Measurements from ENCODE around the gene DGCR8.

Gene DGCR8

GRCh38 chr22:20125201-20126174, 45.4 kb downstream of the DGCR8 start:
- DNase-seq (ENCODE audit: low read depth) = no peak

DNA sequence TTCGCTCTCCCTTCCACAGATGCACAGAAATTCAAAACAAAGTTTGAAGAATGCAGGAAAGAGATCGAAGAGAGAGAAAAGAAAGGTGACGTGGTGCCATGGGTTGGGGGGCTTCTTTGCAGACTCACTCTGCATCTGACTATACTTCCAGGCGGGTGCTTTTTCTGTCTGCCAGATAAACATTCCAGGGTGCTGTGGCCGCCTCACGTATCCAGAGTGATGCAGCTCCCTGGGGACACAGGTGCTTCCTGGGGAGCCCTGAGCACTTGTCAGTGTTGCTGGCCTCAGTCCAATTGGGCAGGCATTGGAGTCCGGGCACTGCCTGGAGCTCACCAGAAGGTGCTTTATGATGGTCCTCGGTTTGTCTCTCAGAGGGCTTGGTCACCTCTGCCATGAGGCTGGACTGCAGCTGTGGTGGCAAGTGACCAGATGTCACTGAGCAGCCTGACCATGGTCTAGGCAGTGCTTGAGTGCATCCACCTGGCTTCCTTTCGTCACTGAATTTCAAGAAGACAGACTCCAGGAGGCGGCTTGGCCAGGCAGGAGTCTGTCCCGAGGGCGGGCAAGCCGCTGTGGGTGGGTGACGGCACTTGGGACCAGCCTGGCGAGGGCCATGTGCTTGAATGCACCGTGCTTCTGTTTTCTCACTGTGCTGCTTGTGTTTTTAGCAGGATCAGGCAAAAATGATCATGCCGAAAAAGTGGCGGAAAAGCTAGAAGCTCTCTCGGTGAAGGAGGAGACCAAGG, 46.4 kb downstream of the DGCR8 start:
- DNase-seq (ENCODE audit: low read depth) = no peak

GRCh38 chr22:20127318-20127868, 47.4 kb downstream of the DGCR8 start:
- DNase-seq (ENCODE audit: low read depth) = no peak

DNA sequence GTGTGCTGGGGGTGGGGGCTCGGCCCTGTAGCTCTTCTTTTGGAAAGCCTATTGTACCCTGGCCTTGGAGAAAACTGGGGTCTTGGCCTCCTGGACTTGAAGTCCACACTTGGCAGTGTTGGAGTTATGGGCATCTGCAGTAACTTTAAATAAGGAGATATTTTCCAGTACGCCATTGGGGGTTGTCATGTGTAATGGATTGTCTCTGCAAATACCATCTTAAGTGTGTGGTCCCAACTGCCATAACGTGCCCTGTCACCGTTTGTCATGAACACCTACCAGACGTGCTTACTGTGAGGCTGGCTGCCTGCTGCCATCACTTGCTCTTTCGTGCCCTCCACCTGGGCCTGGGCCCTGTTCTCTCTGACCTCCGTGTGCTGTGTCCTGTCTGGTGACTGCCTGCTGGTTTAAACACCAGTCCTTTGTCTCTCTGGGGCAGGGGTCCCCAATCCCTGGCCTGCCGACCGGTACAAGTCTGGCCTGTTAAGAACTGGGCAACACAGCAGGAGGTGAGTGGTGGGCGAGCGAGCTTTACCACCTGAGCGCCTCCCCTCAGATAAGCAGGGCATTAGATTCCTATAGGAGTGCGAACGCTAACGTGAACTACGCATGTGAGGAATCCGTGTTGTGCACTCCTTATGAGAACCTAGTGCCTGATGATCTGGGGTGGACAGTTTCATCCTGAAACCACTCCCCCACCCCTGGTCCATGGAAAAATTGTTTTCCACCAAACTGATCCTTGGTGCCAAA, 48.0 kb downstream of the DGCR8 start:
- DNase-seq (ENCODE audit: low read depth) = no peak

DNA sequence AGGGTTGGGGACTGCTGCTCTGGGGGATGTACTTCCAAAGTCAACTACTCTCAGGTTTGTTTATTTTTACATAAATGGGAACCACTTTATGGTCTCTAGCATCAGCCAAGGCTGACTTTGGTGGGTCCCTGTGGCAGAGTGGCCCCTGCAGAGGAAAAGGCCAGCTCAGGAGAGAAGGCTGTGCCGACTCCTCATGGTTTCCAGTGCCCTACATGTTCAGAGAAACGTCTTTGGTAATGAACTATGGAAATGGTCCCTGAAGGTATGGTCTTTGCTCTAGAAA, 48.5 kb downstream of the DGCR8 start:
- DNase-seq (ENCODE audit: low read depth) = no peak

DNA sequence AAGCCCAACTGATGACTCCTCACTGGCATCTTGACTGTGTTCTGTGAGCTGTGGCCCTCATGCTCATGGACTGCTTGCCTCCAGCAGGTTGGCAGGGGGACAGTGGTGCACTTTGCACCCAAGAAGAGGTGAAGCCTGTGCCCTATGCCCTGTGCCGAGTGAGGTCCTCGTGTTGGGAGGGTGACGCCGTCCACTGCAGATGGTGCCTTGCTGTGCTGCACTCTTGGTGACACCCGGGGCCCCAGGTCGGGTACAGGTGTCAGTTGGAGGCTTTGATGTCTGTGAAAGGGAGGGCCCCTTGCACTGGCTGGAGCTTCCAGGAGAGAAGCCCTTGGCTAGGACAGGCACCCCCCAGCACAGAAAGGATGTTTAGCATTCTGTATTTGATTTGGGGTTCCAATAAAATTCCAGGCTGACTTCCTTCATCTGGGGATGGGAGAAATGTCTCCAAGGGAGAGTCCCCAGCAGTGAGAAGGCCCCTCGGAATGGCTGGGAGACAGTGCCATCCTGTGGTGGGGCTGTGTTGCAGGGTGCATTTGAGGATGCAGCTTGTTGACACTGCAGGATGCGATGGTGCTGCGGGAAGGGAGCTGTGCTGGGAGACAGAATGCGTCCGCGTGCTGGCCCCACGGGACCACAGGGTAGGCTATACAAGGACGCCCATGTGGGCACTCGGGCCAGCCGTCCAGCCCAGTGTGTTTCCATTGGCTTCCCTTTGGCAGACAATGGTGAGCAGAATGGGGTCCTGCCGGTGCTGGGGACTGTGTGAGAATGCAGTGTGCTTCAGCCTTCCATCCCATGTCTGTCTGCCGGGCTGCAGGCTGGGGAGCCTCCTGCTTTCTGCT, 49.1 kb downstream of the DGCR8 start:
- no peak for DNase-seq (ENCODE audit: low read depth)

- no peak for DNase-seq (ENCODE audit: low read depth)
Observed at GRCh38 chr22:20129747-20130014, 49.6 kb downstream of the DGCR8 start.

DNA sequence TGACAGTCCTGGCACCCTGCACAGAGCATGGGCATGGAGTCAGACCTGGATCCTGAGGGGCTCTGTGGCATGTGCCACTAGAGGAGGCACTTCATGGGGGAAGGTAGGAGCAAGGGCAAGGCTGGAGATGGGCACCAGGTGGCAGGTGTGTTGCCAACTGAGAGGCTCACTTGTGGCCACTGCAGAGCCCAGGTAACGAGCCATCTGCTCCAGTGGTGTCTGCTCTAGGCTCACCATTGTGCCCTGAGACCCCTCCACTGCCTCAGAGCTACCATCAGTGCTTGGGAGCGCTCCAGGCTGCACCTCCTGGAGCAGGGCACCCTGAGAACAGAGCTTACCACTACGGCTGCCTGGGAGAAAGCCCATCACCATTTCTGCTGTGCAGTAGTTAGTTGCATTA, 50.3 kb downstream of the DGCR8 start:
- no peak for DNase-seq (ENCODE audit: low read depth)

DNA sequence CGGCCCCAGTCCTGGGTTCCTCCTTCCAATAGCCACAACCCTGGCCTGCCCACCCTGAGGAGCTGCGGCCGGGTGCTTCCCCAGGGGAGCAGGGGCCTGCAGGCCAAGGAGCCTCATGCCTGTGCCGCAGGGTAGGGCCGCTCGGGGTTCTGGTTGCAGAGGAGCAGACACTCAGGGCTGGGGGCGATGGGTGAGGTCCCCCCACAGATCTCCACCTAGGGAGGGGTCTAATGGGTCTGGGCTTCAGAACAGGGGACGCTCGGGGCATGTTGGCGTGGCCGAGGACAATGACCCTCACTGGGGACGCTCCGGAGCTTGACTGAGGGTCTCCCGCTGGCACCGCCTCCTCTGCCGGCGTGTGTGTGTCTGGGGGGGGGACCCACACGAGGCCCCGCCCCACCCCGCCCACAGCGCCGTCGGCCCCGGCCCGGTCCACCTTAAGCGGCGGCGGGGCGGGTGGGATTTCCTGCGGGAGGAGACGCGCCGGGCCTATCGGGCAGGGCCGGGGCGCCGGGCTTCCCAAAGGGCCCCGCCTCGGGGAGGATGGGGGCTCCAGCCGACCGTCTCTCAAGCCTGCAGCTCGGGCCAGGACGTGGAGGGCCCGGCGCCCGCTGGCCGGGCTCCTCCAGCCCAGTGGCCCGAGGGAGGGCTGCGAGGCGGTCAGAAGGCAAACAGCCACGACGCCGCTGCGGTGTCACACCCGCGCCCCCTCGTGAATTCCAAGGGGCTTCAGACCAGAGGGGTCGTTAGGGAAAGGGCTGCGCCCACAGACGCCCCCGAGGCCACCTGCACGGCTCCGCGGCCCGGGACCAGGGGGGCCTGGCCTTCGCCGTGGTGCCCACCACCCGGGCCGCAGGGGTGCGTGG, 50.9 kb downstream of the DGCR8 start:
- DNase-seq (ENCODE audit: low read depth) = peak; percentile 72

DNA sequence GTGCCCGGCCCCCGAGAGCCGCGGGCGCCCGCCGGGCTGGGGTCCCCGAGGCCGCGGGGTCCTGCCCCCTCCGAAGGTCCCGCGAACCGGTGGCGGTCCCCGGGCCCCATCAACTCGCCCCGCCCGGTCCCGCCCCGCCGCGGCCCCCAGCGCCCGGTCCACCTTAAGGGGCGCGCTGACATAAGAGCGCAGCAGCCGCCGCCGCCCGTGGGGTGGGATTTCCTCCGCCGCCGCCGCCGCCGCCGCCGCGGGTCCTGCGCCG, 51.5 kb downstream of the DGCR8 start, which contains the start of gene ZDHHC8:
Gene ZDHHC8 (plus strand): TSS at position 208 of the 262 bp plus-strand sequence. CDS start 144 bp downstream, outside the sequence.
- DNase-seq (ENCODE audit: low read depth) = peak; percentile 38

DNA sequence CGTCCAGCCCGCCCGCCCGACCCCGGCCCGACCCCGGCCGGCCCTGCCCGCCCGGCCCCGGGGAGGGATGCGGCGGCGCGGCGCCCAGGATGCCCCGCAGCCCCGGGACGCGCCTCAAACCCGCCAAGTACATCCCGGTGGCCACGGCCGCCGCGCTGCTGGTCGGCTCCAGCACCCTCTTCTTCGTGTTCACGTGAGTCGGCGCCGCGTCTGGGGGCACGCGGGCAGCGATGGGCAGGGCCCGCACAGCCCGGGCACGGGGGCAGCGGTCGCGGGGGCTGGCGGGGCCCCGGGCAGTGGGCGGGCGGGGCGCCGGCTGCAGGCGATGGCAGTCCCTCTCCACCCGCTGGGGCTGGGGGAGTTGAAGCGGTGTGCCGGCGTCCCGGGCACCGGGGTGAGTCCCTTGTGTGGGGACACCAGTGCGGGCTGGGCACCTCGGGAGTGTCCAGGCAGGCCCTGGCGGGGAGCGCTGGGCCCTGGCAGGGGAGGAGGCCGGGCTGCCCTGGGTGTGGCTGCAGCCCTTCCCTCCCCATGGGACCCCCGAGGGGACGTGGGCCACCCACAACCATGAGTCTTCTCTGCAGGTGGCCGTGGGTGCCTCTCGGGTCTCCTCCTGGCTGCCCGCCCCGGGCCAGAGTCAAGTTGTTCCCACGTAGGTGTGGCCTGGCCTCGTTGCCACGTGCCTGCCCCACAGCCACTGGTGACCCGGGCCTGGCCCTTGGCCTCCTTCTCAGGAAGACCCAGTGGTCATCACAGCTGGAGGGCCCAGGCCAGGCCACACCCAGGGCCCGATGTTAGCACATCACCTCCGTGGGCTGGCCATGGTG, 52.0 kb downstream of the DGCR8 start:
- DNase-seq (ENCODE audit: low read depth) = no peak

DNA sequence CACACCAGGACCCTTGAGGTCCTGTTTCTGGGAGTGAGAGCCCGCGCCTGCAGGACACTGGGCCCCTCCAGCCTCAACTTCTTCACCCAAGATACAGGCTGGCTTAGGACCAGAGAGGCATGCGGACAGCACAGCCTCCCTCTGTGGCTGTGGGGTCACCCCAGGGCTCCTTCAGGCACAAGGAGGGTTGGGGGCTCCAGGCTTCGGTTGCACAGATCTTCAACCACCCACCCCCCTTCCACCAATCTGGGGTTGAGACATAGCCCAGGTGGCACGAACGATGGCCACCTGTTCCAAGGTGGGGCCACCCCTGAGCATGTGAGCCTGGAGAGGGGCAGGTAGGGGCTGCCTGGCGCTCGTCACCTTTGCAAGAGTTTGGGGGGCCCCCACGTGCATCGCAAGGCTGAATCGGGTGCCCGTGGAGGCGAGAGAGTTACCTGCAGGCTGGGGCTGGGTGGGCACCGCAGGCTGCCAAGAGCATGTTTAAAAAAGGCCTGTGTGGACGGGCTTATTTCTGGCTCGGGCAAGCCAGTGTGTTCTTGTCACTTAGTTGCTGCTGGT, 52.7 kb downstream of the DGCR8 start:
- no peak for DNase-seq (ENCODE audit: low read depth)

GRCh38 chr22:20133930-20134549, 54.0 kb downstream of the DGCR8 start:
- no peak for DNase-seq (ENCODE audit: low read depth)

DNA sequence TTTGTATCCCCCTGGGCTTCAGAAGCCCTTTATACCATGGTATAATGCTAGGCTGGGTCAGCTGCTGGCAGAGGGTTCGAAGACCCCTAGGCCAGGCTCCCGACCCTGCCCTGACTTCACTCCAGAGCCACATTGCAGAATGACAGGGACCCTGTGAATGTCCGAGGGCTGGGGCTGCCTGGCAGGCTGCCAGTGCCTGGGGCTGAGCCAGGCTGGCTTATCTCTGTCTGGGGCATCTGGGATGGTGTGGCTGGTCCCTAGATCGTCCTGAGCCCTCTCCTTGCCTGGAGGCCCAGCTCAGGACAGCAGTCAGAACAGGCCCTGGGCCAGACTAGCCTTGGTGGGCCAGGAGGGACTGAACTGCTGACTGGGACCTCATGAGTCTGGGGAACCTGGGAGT, 55.2 kb downstream of the DGCR8 start:
- no peak for DNase-seq (ENCODE audit: low read depth)

- no peak for DNase-seq (ENCODE audit: low read depth)
Observed at GRCh38 chr22:20135806-20136602, 56.0 kb downstream of the DGCR8 start.

DNA sequence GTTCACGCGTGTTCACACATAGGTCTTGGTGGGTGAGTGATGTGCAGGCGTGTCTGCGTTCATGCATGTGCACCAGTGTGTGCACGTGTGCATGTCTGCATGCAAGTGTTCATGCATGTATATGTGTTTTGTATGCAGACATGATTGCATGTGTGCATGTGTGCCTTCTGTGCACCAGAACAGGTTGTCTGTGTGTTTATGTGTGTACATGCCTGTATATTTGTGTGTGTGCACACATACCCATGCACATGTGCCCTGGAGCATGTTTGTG, 56.5 kb downstream of the DGCR8 start:
- no peak for DNase-seq (ENCODE audit: low read depth)

GRCh38 chr22:20137113-20137512, 57.1 kb downstream of the DGCR8 start:
- DNase-seq (ENCODE audit: low read depth) = no peak

DNA sequence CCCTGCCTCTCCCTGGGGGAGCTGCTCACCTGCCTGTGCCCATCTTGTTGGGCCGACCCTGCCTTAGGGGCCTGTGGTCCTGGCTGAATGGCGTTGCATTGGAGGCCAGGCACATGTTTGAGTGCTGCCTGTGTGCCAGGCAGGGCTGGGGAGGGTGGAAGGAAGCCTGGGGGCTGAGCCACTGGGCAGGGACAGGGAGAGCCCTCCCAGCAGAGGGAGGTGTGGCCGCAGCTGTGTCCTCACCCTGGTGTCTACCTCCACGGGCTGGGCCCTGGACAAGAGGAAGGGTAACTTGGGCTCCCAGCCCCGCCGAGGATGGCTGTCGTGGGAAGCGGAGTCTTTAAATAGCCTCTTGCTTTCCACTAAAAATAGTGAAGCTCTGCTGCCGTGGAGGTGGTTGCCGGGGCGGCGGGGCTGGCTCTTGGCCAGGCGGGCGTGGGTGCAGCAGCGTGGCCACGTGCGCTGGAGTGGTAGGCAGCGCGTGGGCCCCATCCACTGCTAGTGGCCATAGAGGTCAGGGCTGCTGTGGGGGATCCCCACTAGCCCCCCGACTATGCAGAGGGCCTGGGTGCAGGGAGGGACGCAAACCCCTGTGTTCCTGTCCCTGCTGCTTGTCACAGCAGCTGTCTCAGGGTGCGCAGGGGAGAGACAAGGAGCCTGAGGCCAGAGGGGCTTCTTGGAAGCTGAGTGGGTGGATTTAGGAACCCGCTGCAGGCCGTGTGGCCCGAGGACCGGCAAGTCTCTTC, 57.8 kb downstream of the DGCR8 start:
- DNase-seq (ENCODE audit: low read depth) = no peak

All from stimulated activated CD8-positive, alpha-beta memory T cell treated with anti-CD3 and anti-CD28 coated beads, Interleukin-12 subunit alpha, Interleukin-12 subunit beta, amount 100 ng/mL, for 4 hours (primary cell).